Smooth muscle cell (in vitro differentiated cells): ENCODE data around the gene TRIM2. TPM values are rescaled to one million over a fixed set of nuclear protein-coding genes. Genes with fewer than 3 reads are reported as not detected.

Experiments
- DNase-seq: peaks from one replicate; lab custom pipeline; 2025; ENCODE audit not compliant: unreplicated experiment; lab: John Stamatoyannopoulos, UW
- H2AFZ ChIP-seq: fragments of 200-600 bp; sonication (generic); 2 replicates; pipeline ENCODE4 v1.6.0; 2016; ENCODE audit warnings: antibody characterized with exemption, low read depth, mild to moderate bottlenecking
- H3F3A ChIP-seq: fragments of 200-600 bp; sonication (generic); 2 replicates; pipeline ENCODE4 v1.6.0; 2017; ENCODE audit warnings: antibody characterized with exemption, low read depth
- H3K27ac ChIP-seq: fragments of 200-600 bp; sonication (generic); 2 replicates; pipeline ENCODE4 v1.5.1; 2016; ENCODE audit warnings: low read depth, mild to moderate bottlenecking
- H3K27me3 ChIP-seq: fragments of 200-600 bp; sonication (generic); 2 replicates; pipeline ENCODE4 v1.6.1; 2016; ENCODE audit warnings: low read depth, mild to moderate bottlenecking
- H3K36me3 ChIP-seq: fragments of 200-600 bp; sonication (generic); 2 replicates; pipeline ENCODE4 v1.5.1; 2016; ENCODE audit warnings: low read depth
- H3K4me1 ChIP-seq: fragments of 200-600 bp; sonication (generic); 2 replicates; pipeline ENCODE4 v1.5.1; 2016; ENCODE audit warnings: low read depth
- H3K4me2 ChIP-seq: fragments of 200-600 bp; sonication (generic); 2 replicates; pipeline ENCODE4 v1.6.0; 2016; ENCODE audit warnings: mild to moderate bottlenecking
- H3K4me3 ChIP-seq: fragments of 200-600 bp; sonication (generic); 2 replicates; pipeline ENCODE4 v1.5.1; 2016; ENCODE audit warnings: mild to moderate bottlenecking
- H3K79me2 ChIP-seq: fragments of 200-600 bp; sonication (generic); 2 replicates; pipeline ENCODE4 v1.6.0; 2016; ENCODE audit warnings: low read depth, mild to moderate bottlenecking
- H3K9ac ChIP-seq: fragments of 200-600 bp; sonication (generic); 2 replicates; pipeline ENCODE4 v1.6.0; 2016; ENCODE audit warnings: low read depth
- H3K9me3 ChIP-seq: fragments of 200-600 bp; sonication (generic); replicated peaks from 2 replicates; pipeline ENCODE4 v1.5.1; 2016; ENCODE audit warnings: low read depth
- H4K20me1 ChIP-seq: fragments of 200-600 bp; sonication (generic); 2 replicates; pipeline ENCODE4 v1.6.0; 2016; ENCODE audit warnings: low read depth
- CTCF ChIP-seq: fragments of 200-600 bp; sonication (generic); IDR thresholded peaks from 2 replicates; pipeline ENCODE4 v1.5.1; 2017; ENCODE audit warnings: borderline replicate concordance, mild to moderate bottlenecking, antibody characterized with exemption; ENCODE audit not compliant: insufficient read depth, poor library complexity, severe bottlenecking
- WGBS: methylation state at CpG from one replicate; pipeline ENCODE4 v1.1.7; 2016; ENCODE audit warnings: low lambda C conversion rate; 5-methylcytosine and 5-hydroxymethylcytosine counted together
- polyA plus RNA-seq: library from polyadenylated mRNA; unstranded; fragments of >200 nt; fragmentation: Nextera tagmentation; extraction: Ambion mirVana; gene quantifications from 2 replicates; pipeline ENCODE4 v1.2.1, GENCODE V29; 2016
- total RNA-seq: library from RNA; depleted of rRNA; stranded (reverse); fragments of >200 nt; gene quantifications from 2 replicates; pipeline ENCODE4 v1.2.3, GENCODE V29; 2014

Gene TRIM2
- total and polyA plus RNA-seq, 2 experiments from 2014 or later: 9.1 to 33.4 TPM

GRCh38 chr4:153166716-153167501 is 37.3 kb upstream of the TRIM2 start:
- Histone ChIP-seq H4K20me1 (no peaks in the 10 kb centered on the region), H3K9me3 (no peaks in the 10 kb centered on the region), H3K27ac (no peak overlapping the region), H3K36me3 (peaks cover 9% of the 10 kb centered on the region), H3K4me3 (no peak overlapping the region), H2AFZ (no peak overlapping the region), H3F3A (no peaks in the 10 kb centered on the region), H3K4me1 (peaks cover 7% of the 10 kb centered on the region), H3K4me2 (no peak overlapping the region), H3K79me2 (no peaks in the 10 kb centered on the region), H3K9ac (no peak overlapping the region), H3K27me3 (no peaks in the 10 kb centered on the region)
- 76% methylated on average over 5 of the region's 5 CpGs for WGBS
- TF ChIP-seq CTCF: no peak
- no peak for DNase-seq

- Histone ChIP-seq H3K9me3 (no peaks in the 10 kb centered on the region), H3K4me2 (no peak overlapping the region), H4K20me1 (no peaks in the 10 kb centered on the region), H3K4me1 (peaks cover 7% of the 10 kb centered on the region), H3K79me2 (no peaks in the 10 kb centered on the region), H3K9ac (no peak overlapping the region), H3F3A (no peaks in the 10 kb centered on the region), H3K27ac (no peak overlapping the region), H3K27me3 (no peaks in the 10 kb centered on the region), H2AFZ (no peak overlapping the region), H3K4me3 (no peak overlapping the region), H3K36me3 (peaks cover 5% of the 10 kb centered on the region)
- no peak for TF ChIP-seq CTCF
- no peak for DNase-seq
- 68% methylated on average over 8 of the region's 8 CpGs for WGBS
These were observed 34.5 kb upstream of the TRIM2 start for GRCh38 chr4:153169776-153170175.

- Histone ChIP-seq H3K27ac (no peak overlapping the region), H3K27me3 (no peaks in the 10 kb centered on the region), H2AFZ (no peak overlapping the region), H3K36me3 (no peaks in the 10 kb centered on the region), H3F3A (no peaks in the 10 kb centered on the region), H3K9ac (no peak overlapping the region), H3K4me2 (no peak overlapping the region), H3K4me1 (peaks cover 7% of the 10 kb centered on the region), H3K4me3 (no peak overlapping the region), H3K79me2 (no peaks in the 10 kb centered on the region), H4K20me1 (no peaks in the 10 kb centered on the region), H3K9me3 (no peaks in the 10 kb centered on the region)
- no peak for DNase-seq
- TF ChIP-seq CTCF: no peak
- 93% methylated on average over 2 of the region's 2 CpGs for WGBS
These were observed 33.8 kb upstream of the TRIM2 start for GRCh38 chr4:153170407-153170806.
